K562 (cell line): ENCODE results near the gene ENPP7.

Experiments
- CGGBP1 ChIP-seq: fragments of 250-450 bp; sonication (Bioruptor Pico); IDR thresholded peaks from 2 replicates; pipeline ENCODE4 v1.9.0; 2021; ENCODE audit warnings: mild to moderate bottlenecking
- CTCF ChIP-seq, 3 experiments: IDR thresholded peaks in 2 of 3; conservative IDR thresholded peaks in 1 of 3; 2 replicates each; pipeline ENCODE4 v1.5.1; 2011 to 2012; ENCODE audit warnings: low read length in 3 of 3, mild to moderate bottlenecking in 3 of 3, control low read depth in 2 of 3, improper control_type of control experiment in 1 of 3, inconsistent platforms in 1 of 3, low read depth in 1 of 3, mixed read lengths in 1 of 3, moderate library complexity in 1 of 3; ENCODE audit not compliant: insufficient read depth in 2 of 3
- EZH2 ChIP-seq: IDR thresholded peaks from 2 replicates; pipeline ENCODE4 v1.6.1; 2012; ENCODE audit warnings: low read depth, mild to moderate bottlenecking, inconsistent platforms, low read length, borderline replicate concordance
- FOXJ3 ChIP-seq: sonication (generic); formaldehyde crosslinking; IDR thresholded peaks from 2 replicates; pipeline ENCODE4 v1.4.0; 2020; ENCODE audit warnings: mild to moderate bottlenecking, missing genetic modification reagents
- GABPB1 ChIP-seq: sonication (generic); formaldehyde crosslinking; IDR thresholded peaks from 2 replicates; pipeline ENCODE4 v1.8.0; 2022; ENCODE audit warnings: mild to moderate bottlenecking, missing genetic modification reagents
- NFE2 ChIP-seq: IDR thresholded peaks from 2 replicates; pipeline ENCODE4 v1.6.1; 2014; ENCODE audit warnings: antibody characterized with exemption, low read depth
- PML ChIP-seq: IDR thresholded peaks from 2 replicates; pipeline ENCODE4 v1.6.1; 2012; ENCODE audit warnings: low read length, inconsistent platforms
- POLR2AphosphoS5 ChIP-seq: IDR thresholded peaks from 2 replicates; pipeline ENCODE4 v1.6.1; 2011; ENCODE audit warnings: mild to moderate bottlenecking, low read depth, low read length, moderate library complexity; ENCODE audit not compliant: control insufficient read depth, insufficient read depth
- SOX6 ChIP-seq: fragments of 450-650 bp; IDR thresholded peaks from 2 replicates; pipeline ENCODE4 v1.6.1; 2014; ENCODE audit warnings: mild to moderate bottlenecking
- SREBF2 ChIP-seq: sonication (generic); formaldehyde crosslinking; IDR thresholded peaks from 2 replicates; pipeline ENCODE4 v1.4.0; 2020; ENCODE audit warnings: mild to moderate bottlenecking, missing genetic modification reagents
- ZBTB49 ChIP-seq: sonication (generic); formaldehyde crosslinking; IDR thresholded peaks from 2 replicates; pipeline ENCODE4 v1.8.0; 2022; ENCODE audit warnings: missing genetic modification reagents, mild to moderate bottlenecking, borderline replicate concordance
- TF ChIP-seq, protein P1 (sequence below): sonication (generic); formaldehyde crosslinking; IDR thresholded peaks from 2 replicates; pipeline ENCODE4 v1.8.1; 2023; ENCODE audit warnings: mild to moderate bottlenecking, missing genetic modification reagents

DNA sequence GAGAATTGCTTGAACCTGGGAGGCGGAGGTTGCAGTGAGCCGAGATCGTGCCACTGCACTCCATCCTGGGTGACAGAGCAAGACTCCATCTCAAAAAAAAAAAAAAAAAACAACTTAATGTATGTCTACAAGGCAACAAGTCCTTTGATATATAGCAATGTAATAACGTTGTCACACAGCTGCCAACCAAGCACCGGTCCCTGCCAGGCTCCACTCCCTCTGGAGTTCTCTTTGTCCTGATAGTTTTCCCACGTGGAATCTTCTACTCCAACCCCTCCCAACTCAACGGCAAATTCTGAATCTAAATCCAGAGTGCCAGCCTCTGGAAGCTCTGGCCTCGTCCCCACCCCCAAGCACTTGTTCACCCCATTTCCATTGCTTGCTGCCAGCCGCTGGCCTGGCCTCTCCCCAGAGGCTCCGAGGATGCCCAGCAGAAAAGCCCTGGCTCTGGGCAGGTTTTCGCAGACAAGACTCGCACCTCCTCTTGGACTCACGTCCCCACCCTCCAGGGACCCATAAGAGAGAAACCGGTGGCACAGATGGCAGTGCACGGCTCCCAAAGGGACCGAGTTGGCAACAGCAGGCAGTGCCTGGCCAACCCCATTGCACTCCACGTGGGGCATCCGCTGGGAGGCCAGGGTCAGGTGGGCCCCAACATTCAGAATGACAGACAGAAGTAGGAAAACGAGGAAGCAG, 31.3 kb downstream of the ENPP7 start:
- TF ChIP-seq CTCF (IDR thresholded peaks at IDR 0.05 in 2 of 3, conservative IDR thresholded peaks at IDR 0.05 in 1 of 3; ENCODE audit: insufficient read depth in 2 of 3, low read depth in 1 of 3, low read length in 3 of 3) (no peak), ZBTB49 (CRISPR knock-in tag) (no peak), CGGBP1 (no peak), NFE2 (no peak), SREBF2 (CRISPR knock-in tag) (no peak), EZH2 (no peak), PML (no peak), GABPB1 (CRISPR knock-in tag) (no peak), FOXJ3 (no peak), SOX6 (no peak), POLR2AphosphoS5 (no peak)
- TF ChIP-seq, protein P1, sequence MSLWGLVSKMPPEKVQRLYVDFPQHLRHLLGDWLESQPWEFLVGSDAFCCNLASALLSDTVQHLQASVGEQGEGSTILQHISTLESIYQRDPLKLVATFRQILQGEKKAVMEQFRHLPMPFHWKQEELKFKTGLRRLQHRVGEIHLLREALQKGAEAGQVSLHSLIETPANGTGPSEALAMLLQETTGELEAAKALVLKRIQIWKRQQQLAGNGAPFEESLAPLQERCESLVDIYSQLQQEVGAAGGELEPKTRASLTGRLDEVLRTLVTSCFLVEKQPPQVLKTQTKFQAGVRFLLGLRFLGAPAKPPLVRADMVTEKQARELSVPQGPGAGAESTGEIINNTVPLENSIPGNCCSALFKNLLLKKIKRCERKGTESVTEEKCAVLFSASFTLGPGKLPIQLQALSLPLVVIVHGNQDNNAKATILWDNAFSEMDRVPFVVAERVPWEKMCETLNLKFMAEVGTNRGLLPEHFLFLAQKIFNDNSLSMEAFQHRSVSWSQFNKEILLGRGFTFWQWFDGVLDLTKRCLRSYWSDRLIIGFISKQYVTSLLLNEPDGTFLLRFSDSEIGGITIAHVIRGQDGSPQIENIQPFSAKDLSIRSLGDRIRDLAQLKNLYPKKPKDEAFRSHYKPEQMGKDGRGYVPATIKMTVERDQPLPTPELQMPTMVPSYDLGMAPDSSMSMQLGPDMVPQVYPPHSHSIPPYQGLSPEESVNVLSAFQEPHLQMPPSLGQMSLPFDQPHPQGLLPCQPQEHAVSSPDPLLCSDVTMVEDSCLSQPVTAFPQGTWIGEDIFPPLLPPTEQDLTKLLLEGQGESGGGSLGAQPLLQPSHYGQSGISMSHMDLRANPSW = no peak
